PC-3 (cell line): ENCODE measurements around the gene SCAMP4. TPM values are rescaled to one million over a fixed set of nuclear protein-coding genes. Genes with fewer than 3 reads are reported as not detected.
"Not testable (repeated sequence)": the region's sequence is repeated elsewhere in the genome, so short reads cannot be mapped to it uniquely, and the experiment has no call there.

Source experiments
- ATAC-seq: fragments of 200-7000 bp; cut with Tn5 transposase; 2 replicates; pipeline ENCODE4 v1.9.1; 2020; ENCODE audit warnings: mild to moderate bottlenecking, moderate library complexity
- BruUV-seq: library from RNA; stranded (reverse); fragments of 400-500 nt; replicated peaks from 2 replicates; lab custom pipeline; 2021; lab: Mats Ljungman, UMichigan
- CTCF ChIA-PET: fragments of 300-600 bp; sonication (Branson Sonifier 250); formaldehyde crosslinking; loops from one replicate; lab custom pipeline; 2022; ENCODE audit warnings: antibody characterized with exemption; lab: Charles Lee
- POLR2A ChIA-PET: fragments of 300-600 bp; sonication (Branson Sonifier 250); formaldehyde crosslinking; loops from one replicate; lab custom pipeline; 2022; ENCODE audit warnings: antibody characterized with exemption; ENCODE audit not compliant: unreplicated experiment; lab: Charles Lee
- DNase-seq: peaks from one replicate; pipeline ENCODE4 v3.0.0-alpha.2; 2015
- H2AFZ ChIP-seq: fragments of 300-600 bp; sonication (generic); 2 replicates; pipeline ENCODE4 v1.6.0; 2016; ENCODE audit warnings: antibody characterized with exemption, low read length
- H3F3A ChIP-seq: fragments of 300-600 bp; sonication (generic); one replicate; pipeline ENCODE4 v1.6.0; 2017; ENCODE audit warnings: antibody characterized with exemption, low read length, control low read depth, mild to moderate bottlenecking; ENCODE audit not compliant: unreplicated experiment
- H3K27ac ChIP-seq: fragments of 300-600 bp; sonication (generic); 2 replicates; pipeline ENCODE4 v1.5.1; 2016; ENCODE audit warnings: mild to moderate bottlenecking, low read length
- H3K27me3 ChIP-seq: fragments of 300-600 bp; sonication (generic); 2 replicates; pipeline ENCODE4 v1.6.1; 2016; ENCODE audit warnings: low read length, mixed read lengths
- H3K36me3 ChIP-seq: fragments of 300-600 bp; sonication (generic); 2 replicates; pipeline ENCODE4 v1.6.1; 2016; ENCODE audit warnings: low read depth, mixed run types, low read length, mixed read lengths
- H3K4me1 ChIP-seq: fragments of 300-600 bp; sonication (generic); 2 replicates; pipeline ENCODE4 v1.5.1; 2016; ENCODE audit warnings: low read length; ENCODE audit not compliant: insufficient read depth
- H3K4me2 ChIP-seq: fragments of 300-600 bp; sonication (generic); 2 replicates; pipeline ENCODE4 v1.6.0; 2016; ENCODE audit warnings: low read length
- H3K4me3 ChIP-seq: fragments of 300-600 bp; sonication (generic); 2 replicates; pipeline ENCODE4 v1.5.1; 2016; ENCODE audit warnings: mild to moderate bottlenecking, low read length, mixed read lengths
- H3K79me2 ChIP-seq: fragments of 300-600 bp; sonication (generic); 2 replicates; pipeline ENCODE4 v1.6.1; 2017; ENCODE audit warnings: low read length, mixed read lengths
- H3K9ac ChIP-seq: fragments of 300-600 bp; sonication (generic); 2 replicates; pipeline ENCODE4 v1.6.0; 2016; ENCODE audit warnings: mild to moderate bottlenecking, low read length
- H3K9me2 ChIP-seq: fragments of 300-600 bp; sonication (generic); replicated peaks from 2 replicates; pipeline ENCODE4 v1.6.1; 2016; ENCODE audit warnings: mixed run types, low read length, mixed read lengths
- H3K9me3 ChIP-seq: fragments of 300-600 bp; sonication (generic); 2 replicates; pipeline ENCODE4 v1.6.1; 2016; ENCODE audit warnings: low read length, mixed read lengths
- H4K20me1 ChIP-seq: fragments of 300-600 bp; sonication (generic); 2 replicates; pipeline ENCODE4 v1.6.1; 2016; ENCODE audit warnings: low read length, mixed read lengths
- CTCF ChIP-seq: fragments of 300-600 bp; sonication (generic); conservative IDR thresholded peaks from 2 replicates; pipeline ENCODE4 v1.5.1; 2017; ENCODE audit warnings: antibody characterized with exemption, low read depth, mild to moderate bottlenecking, low read length
- EZH2 ChIP-seq: fragments of 300-600 bp; sonication (generic); IDR thresholded peaks from one replicate; pipeline ENCODE4 v1.6.1; 2017; ENCODE audit warnings: antibody characterized with exemption, mild to moderate bottlenecking, low read length; ENCODE audit not compliant: unreplicated experiment
- EZH2phosphoT487 ChIP-seq: fragments of 300-600 bp; sonication (generic); IDR thresholded peaks from 2 replicates; pipeline ENCODE4 v1.6.1; 2018; ENCODE audit warnings: mild to moderate bottlenecking, antibody characterized with exemption, low read length, borderline replicate concordance
- intact Hi-C: fragments of 100-400 bp; cut with micrococcal nuclease; formaldehyde crosslinking; loops from 2 replicates; pipeline ENCODE4 v1.9.0; 2023
- total RNA-seq: library from RNA; depleted of rRNA; stranded (reverse); fragments of >200 nt; gene quantifications from 2 replicates; pipeline ENCODE4 v1.2.3, GENCODE V29; 2014

Gene SCAMP4
- total RNA-seq, 1 experiment from 2014 or later: 61.5 TPM

- Histone ChIP-seq H3K4me3 (peak overlapping the region; percentile 93), H3K27ac (no peak overlapping the region), H4K20me1 (no peaks in the 10 kb centered on the region), H2AFZ (no peak overlapping the region), H3K4me1 (peaks cover 10% of the 10 kb centered on the region; the same call in 1 of the 2 replicates), H3K4me2 (peak overlapping the region; percentile 98), H3K27me3 (no peaks in the 10 kb centered on the region), H3F3A (no peaks in the 10 kb centered on the region), H3K9me2 (no peaks in the 10 kb centered on the region), H3K79me2 (peaks cover 38% of the 10 kb centered on the region), H3K9ac (peak overlapping the region; percentile 90; the same call in 1 of the 2 replicates), H3K9me3 (no peaks in the 10 kb centered on the region), H3K36me3 (no peaks in the 10 kb centered on the region)
- ChIA-PET POLR2A (interaction anchor here (0.6 kb wide), 1 partner anchor 16 kb away, joined by 6 read pairs; no protein-coding TSS in a partner anchor), CTCF (no interaction called here)
- TF ChIP-seq EZH2 (no peak), EZH2phosphoT487 (no peak)
- no peak for ATAC-seq
- no TSS peak for BruUV-seq
- no peak for DNase-seq
- intact Hi-C loops: no loop called here
These were observed 31.4 kb upstream of the SCAMP4 start for GRCh38 chr19:1873524-1874473.

- DNase-seq: no peak
- peak overlapping the region; percentile 90; the same call in 1 of the 2 replicates for H3K9ac ChIP-seq
- no TSS peak for BruUV-seq
- ATAC-seq: no peak
- no peak for TF ChIP-seq CTCF
- no peak for TF ChIP-seq EZH2
- TF ChIP-seq EZH2phosphoT487: no peak
- peak overlapping the region; percentile 93 for H3K4me3 ChIP-seq
- intact Hi-C loops: no loop called here
- ChIA-PET POLR2A (interaction anchor here (0.6 kb wide), 1 partner anchor 17 kb away, joined by 6 read pairs; no protein-coding TSS in a partner anchor), CTCF (interaction anchor here (0.9 kb wide), 1 partner anchor 10 kb away, joined by 5 read pairs; no protein-coding TSS in a partner anchor)
- H3K27me3 ChIP-seq: no peaks in the 10 kb centered on the region
- no peak overlapping the region for H3K27ac ChIP-seq
- no peak overlapping the region for H2AFZ ChIP-seq
- H3K79me2 ChIP-seq: peaks cover 38% of the 10 kb centered on the region
- H3F3A ChIP-seq: no peaks in the 10 kb centered on the region
- H4K20me1 ChIP-seq: no peaks in the 10 kb centered on the region
- no peaks in the 10 kb centered on the region for H3K9me3 ChIP-seq
- no peaks in the 10 kb centered on the region for H3K36me3 ChIP-seq
- H3K4me2 ChIP-seq: peak overlapping the region; percentile 98
- no peaks in the 10 kb centered on the region for H3K9me2 ChIP-seq
- H3K4me1 ChIP-seq: peaks cover 10% of the 10 kb centered on the region; the same call in 1 of the 2 replicates
These were observed 30.5 kb upstream of the SCAMP4 start for GRCh38 chr19:1874554-1875185.

- H3K36me3 ChIP-seq, POLR2A ChIA-PET, H3K27me3 ChIP-seq, H2AFZ ChIP-seq, H3K9me3 ChIP-seq, BruUV-seq, H3K9me2 ChIP-seq, H3F3A ChIP-seq, intact Hi-C loops, DNase-seq, H4K20me1 ChIP-seq: not testable (repeated sequence)
- peak; percentile 12 for ATAC-seq
- Histone ChIP-seq H3K4me3 (peak overlapping the region; percentile 93), H3K9ac (peak overlapping the region; percentile 90), H3K27ac (peak overlapping the region; percentile 62), H3K79me2 (peaks cover 38% of the 10 kb centered on the region), H3K4me1 (peaks cover 10% of the 10 kb centered on the region; the same call in 1 of the 2 replicates), H3K4me2 (peak overlapping the region; percentile 98)
- CTCF ChIA-PET: interaction anchor here (0.9 kb wide), 1 partner anchor 10 kb away, joined by 5 read pairs; no protein-coding TSS in a partner anchor
These were observed 29.9 kb upstream of the SCAMP4 start for GRCh38 chr19:1875265-1875645.
